Measurements from ENCODE around the gene GFY.

- TF ChIP-seq CTCF (IDR thresholded peaks at IDR 0.05) (no peak), POLR2A (IDR thresholded peaks at IDR 0.05) (no peak)
Observed at GRCh38 chr19:49463960-49464740, 39.0 kb downstream of the GFY start.

All from right lobe of liver (tissue), 4 donors.